ENCODE results near the gene ADORA1.

Gene ADORA1

GRCh38 chr1:203099805-203100515, 27.6 kb upstream of the ADORA1 start:
- H3K4me3 ChIP-seq (replicated peaks in 1 of 2; ENCODE audit: low read depth in 2 of 2, low read length in 2 of 2), result no peak overlapping the region
- DNase-seq (ENCODE audit: low read depth in 2 of 2), result no peak
- no peak for TF ChIP-seq CTCF (IDR thresholded peaks at IDR 0.05; ENCODE audit: low read depth, low read length)

GRCh38 chr1:203100516-203100869, 27.0 kb upstream of the ADORA1 start:
- no peak for DNase-seq (ENCODE audit: low read depth in 2 of 2)
- no peak overlapping the region for H3K4me3 ChIP-seq (replicated peaks in 1 of 2; ENCODE audit: low read depth in 2 of 2, low read length in 2 of 2)
- TF ChIP-seq CTCF (IDR thresholded peaks at IDR 0.05; ENCODE audit: low read depth, low read length), result no peak

- no peak for DNase-seq (ENCODE audit: low read depth in 2 of 2)
- no peak for TF ChIP-seq CTCF (IDR thresholded peaks at IDR 0.05; ENCODE audit: low read depth, low read length)
- no peak overlapping the region for H3K4me3 ChIP-seq (replicated peaks in 1 of 2; ENCODE audit: low read depth in 2 of 2, low read length in 2 of 2)
Observed at GRCh38 chr1:203101813-203102634, 25.5 kb upstream of the ADORA1 start.

- no peak for DNase-seq (ENCODE audit: low read depth in 2 of 2)
- no peak for TF ChIP-seq CTCF (IDR thresholded peaks at IDR 0.05; ENCODE audit: low read depth, low read length)
- H3K4me3 ChIP-seq (replicated peaks in 1 of 2; ENCODE audit: low read depth in 2 of 2, low read length in 2 of 2), result no peak overlapping the region
Observed at GRCh38 chr1:203103216-203103615, 24.3 kb upstream of the ADORA1 start.

GRCh38 chr1:203103829-203104495, 23.6 kb upstream of the ADORA1 start:
- no peak for TF ChIP-seq CTCF (IDR thresholded peaks at IDR 0.05; ENCODE audit: low read depth, low read length)
- H3K4me3 ChIP-seq (replicated peaks in 1 of 2; ENCODE audit: low read depth in 2 of 2, low read length in 2 of 2), result no peak overlapping the region
- DNase-seq (ENCODE audit: low read depth in 2 of 2), result no peak

- TF ChIP-seq CTCF (IDR thresholded peaks at IDR 0.05; ENCODE audit: low read depth, low read length), result no peak
- H3K4me3 ChIP-seq (replicated peaks in 1 of 2; ENCODE audit: low read depth in 2 of 2, low read length in 2 of 2), result no peak overlapping the region
- DNase-seq (ENCODE audit: low read depth in 2 of 2), result no peak
Observed at GRCh38 chr1:203104789-203105390, 22.6 kb upstream of the ADORA1 start.

All from cardiac fibroblast (primary cell).